HG03571 (cell line): ENCODE results near the gene KRTAP10-11.
"Not testable (repeated sequence)": the region's sequence is repeated elsewhere in the genome, so short reads cannot be mapped to it uniquely, and the experiment has no call there.

Source experiments
- ATAC-seq: cut with Tn5 transposase; IDR thresholded peaks from one replicate; pipeline ENCODE4 v1.9.1; 2021; ENCODE audit not compliant: unreplicated experiment

Gene KRTAP10-11, protein sequence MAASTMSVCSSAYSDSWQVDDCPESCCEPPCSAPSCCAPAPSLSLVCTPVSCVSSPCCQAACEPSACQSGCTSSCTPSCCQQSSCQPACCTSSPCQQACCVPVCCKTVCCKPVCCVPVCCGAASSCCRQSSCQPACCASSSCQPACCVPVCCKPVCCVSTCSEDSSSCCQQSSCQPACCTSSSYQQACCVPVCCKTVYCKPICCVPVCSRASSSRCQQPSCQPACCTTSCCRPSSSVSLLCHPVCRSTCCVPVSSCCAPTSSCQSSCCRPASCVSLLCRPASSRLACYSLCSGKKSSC

DNA sequence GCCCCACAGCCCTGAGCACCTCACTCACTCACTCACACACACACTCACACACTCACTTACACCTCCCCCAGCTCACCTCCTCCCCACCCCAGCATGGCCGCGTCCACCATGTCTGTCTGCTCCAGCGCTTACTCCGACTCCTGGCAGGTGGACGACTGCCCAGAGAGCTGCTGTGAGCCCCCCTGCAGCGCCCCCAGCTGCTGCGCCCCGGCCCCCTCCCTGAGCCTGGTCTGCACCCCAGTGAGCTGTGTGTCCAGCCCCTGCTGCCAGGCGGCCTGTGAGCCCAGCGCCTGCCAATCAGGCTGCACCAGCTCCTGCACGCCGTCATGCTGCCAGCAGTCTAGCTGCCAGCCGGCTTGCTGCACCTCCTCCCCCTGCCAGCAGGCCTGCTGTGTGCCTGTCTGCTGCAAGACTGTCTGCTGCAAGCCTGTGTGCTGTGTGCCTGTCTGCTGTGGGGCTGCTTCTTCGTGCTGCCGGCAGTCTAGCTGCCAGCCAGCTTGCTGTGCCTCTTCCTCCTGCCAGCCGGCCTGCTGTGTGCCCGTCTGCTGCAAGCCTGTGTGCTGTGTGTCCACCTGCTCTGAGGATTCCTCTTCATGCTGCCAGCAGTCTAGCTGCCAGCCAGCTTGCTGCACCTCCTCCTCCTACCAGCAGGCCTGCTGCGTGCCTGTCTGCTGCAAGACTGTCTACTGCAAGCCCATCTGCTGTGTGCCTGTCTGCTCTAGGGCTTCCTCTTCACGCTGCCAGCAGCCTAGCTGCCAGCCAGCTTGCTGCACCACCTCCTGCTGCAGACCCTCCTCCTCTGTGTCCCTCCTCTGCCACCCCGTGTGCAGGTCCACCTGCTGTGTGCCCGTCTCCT, at the start of gene KRTAP10-11:
Gene KRTAP10-11 (plus strand): TSS at position 49 of the 856 bp plus-strand sequence. CDS start 45 bp downstream, at position 94.
- ATAC-seq, result not testable (repeated sequence)

DNA sequence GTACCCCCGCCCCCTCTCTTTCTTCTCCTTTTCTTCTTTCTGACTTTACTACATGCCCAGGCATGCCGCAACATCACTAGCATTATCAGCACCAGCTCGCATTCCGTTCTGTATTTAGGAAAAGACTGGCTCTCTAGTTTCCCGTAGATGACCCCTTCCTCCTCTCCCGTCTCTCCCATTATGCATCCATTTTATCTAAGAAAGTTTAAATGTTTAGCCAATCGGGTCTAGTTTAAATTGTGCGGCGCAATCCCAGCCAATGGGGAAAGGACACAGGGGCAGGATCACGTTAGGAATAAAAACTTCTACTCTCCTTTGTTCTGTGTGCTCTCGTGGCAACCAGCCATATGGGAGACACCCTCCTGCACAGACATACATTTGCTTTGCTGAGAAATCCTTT, 48.2 kb upstream of the KRTAP10-11 start:
- no peak for ATAC-seq

DNA sequence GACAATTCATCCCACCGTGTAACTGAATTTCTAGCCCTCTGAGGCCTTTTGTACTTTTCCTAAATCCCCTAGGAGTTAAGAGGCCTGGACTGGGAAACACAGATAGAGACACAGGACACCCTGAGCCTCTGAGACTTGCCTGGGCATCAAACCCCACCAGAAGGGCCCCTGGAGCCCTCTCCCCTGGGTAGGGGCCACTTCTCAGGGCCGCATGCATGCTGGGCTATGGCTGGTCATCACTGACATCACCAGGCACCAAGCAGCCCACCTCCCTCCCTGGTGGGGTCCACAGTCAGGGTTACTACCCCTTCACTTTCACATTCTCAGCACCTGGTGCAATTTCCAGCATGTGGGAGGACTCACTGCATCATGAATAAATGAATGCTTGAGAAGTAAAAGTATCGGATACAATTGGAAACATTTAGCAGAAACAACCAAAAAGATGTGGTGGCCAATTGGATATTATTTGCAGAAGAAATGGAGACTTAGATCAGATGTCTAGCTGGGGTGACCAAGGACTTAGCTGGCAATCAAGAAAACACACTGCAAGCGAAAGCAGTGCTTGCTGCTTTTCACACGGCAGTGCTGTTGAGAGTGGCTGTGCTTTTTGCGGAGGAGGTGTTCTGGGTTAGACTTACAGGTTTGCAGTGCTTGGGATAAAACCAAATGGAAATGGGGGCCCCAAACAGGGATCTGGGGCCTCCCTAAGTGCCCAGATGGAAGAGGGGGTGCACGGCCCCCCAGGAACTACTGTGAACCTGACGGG, 46.8 kb upstream of the KRTAP10-11 start:
- ATAC-seq, result no peak

DNA sequence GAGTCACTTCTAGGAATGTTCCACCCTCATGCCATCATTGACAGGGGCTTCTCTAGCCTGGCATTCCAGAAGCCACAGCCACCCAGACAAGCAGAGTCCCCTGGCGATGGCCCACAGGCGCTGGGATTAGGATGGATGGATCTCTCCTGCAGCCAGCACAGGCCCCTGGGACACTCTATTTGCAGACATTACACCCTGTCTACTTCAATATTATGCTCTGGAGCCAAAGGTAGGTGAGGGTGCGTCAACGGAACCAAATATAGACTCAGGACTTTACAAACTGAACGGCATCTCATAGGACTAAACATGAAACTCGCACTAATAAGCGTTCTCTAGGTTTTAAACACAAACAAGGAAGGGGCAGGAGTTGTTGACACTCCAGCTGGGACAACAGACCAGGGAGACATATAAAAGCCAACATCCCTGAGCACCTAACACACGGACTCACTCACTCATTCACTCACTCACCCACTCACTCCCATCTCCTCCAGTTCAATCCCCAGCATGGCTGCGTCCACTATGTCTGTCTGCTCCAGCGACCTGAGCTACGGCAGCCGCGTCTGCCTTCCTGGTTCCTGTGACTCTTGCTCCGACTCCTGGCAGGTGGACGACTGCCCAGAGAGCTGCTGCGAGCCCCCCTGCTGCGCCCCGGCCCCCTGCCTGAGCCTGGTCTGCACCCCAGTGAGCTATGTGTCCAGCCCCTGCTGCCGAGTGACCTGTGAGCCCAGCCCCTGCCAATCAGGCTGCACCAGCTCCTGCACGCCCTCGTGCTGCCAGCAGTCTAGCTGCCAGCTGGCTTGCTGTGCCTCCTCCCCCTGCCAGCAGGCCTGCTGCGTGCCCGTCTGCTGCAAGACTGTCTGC, 45.9 kb upstream of the KRTAP10-11 start, which contains the start of gene KRTAP10-7:
Gene KRTAP10-7 (plus strand): TSS at position 480 of the 861 bp plus-strand sequence. CDS start 25 bp downstream, at position 505.
- not testable (repeated sequence) for ATAC-seq

DNA sequence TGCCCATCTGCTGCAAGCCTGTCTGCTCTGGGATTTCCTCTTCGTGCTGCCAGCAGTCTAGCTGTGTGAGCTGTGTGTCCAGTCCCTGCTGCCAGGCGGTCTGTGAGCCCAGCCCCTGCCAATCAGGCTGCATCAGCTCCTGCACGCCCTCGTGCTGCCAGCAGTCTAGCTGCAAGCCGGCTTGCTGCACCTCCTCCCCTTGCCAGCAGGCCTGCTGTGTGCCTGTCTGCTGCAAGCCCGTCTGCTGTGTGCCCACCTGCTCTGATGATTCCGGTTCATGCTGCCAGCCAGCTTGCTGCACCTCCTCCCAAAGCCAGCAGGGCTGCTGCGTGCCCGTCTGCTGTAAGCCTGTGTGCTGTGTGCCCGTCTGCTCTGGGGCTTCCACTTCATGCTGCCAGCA, 45.1 kb upstream of the KRTAP10-11 start:
- not testable (repeated sequence) for ATAC-seq

DNA sequence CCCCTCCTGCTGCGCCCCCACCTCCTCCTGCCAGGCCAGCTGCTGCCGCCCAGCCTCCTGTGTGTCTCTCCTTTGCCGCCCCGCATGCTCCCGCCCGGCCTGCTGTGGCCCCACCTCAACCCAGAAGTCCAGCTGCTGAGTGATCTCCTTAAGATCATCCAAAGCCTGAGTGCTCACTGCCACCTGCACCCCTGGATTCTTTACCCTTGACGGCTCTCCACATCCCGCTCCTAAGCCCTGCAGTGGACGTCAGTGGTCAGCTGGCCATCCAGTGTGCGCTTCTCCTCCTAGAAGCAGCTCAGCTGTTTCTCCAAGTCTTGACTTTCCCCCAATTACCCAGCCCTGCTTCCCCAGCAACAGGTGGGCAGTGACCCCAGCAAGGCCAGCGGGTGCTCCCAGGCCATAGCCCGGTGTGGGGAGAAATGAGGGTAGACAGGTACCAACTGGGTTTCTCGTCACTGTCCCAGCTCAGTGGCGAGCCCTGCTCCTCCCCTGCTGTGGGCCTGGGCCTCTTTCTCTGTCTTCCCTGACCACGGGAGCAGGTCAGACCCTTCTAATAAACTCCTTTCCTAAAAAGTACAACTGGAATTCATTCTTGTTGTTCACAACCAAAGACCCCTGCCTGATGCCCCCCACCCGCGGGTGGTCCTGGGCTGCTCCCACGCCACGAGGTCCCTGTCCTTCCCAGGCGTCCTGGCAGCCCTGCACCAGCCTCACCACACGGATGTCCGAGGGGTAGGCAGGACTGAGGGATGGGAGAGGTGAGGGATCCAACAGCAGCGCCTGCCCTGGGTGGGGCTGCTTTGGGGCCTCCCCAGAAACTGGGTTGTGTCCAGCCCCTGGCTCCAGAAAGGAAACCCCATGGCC, 44.4 kb upstream of the KRTAP10-11 start:
- ATAC-seq, result no peak

DNA sequence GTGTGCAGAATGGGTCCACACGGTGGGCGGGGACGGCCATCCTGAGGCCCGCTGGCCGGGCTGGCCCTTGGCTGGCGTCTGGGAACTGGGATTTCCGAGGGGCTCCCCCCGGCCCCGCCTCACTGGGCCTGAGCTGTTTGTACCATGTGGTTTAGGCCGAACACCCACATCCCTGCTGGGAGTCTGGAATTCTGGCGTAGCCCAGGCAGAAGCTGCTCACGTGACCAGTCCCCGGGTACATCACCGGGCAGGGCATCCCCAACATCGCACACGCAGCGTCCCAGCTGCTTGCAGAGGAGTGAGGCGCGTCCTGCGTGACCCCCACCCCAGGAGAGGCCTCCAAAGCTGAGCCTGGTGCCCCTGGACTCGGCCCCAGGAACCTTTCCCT, 43.8 kb upstream of the KRTAP10-11 start:
- no peak for ATAC-seq

DNA sequence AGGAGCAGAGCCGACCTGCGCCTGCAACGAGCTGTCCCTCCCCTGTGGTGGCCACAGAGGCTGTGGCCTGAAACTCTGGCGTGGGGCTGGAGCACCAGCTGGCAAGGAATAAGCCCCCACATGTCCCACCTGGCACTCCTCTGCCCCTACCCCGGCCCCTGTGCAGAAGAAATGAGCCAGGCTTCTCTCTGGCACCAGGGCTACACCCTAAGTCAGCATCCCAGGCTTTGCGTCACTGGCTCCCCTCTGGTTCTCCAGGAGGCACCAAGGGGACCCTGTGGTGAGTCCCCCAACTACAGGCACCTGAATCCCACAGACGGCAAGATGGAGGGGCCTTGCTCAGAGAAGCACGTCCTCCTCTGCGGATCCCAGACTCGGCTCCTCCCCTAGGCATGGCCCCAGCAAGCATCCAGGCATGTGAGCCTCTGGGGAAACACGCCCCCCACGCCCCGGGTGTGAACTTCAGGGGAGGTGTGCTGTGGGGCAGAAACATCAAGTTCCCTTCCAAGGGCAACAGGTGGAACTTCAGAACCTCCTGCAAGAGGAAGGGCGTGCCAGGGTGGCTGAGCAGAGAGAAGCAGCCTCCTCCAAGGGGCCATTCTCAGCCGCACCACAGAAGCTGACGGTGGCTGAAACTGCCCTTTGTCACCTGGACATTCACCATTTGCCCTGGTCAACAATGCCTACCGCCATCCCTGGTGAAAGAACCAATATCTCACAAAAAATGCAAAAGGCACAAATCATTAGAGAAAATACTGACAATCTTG, 42.9 kb upstream of the KRTAP10-11 start:
- ATAC-seq, result no peak

DNA sequence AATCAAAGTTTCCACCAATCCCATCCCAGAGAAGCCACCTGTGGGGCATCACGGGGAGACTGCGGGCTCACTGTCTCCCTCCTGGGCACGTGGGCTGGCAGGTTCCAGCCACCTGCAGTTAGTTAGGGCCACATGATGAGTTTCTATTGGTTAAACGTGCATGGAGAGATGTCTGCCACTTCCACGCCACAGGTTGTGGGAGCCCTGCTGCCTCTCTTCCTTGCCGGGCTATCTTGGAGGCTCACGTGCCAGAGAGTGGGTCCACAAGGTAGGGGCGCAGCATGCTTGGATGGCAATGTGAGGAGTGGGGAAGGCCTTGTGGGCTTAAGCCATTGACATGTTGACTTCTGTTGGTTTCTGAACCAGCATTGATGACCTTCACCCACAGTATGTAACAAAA, 42.3 kb upstream of the KRTAP10-11 start:
- no peak for ATAC-seq

DNA sequence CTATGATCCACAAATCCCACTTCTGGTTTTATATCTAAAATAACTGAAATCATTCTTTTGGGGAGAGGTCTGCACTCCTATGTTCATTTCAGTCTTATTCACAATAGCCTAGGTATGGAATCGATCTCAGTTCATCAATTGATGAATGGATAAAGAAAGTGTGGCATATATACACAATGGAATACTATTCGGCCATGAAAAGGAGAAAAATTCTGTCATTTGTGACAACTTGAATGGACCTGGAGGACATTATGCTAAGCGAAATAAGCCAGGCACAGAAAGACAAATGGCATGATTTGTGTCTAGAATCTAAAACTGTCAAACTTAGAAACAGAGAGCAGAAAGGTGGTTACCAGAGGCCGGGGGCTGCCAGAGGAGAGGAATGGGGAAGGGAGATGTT, 39.7 kb upstream of the KRTAP10-11 start:
- ATAC-seq, result no peak

DNA sequence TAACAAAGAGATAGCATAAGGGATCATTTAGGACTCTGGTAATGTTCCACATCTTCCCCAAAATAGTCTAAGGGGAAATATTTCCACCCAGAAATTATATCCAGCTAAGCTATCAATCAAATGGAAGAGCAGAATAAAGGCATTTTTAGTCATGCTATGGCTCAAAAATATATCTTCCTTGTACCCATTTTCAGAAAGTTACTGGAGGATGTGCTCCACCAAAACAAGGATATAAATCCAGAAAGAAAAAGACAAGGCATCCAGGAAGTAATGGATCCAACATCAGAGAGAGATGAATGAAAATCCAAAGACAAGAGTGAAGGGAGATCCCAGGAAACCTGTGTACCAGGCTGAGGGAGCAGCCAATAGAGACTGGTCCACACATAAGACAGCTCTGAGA, 37.0 kb upstream of the KRTAP10-11 start:
- no peak for ATAC-seq

DNA sequence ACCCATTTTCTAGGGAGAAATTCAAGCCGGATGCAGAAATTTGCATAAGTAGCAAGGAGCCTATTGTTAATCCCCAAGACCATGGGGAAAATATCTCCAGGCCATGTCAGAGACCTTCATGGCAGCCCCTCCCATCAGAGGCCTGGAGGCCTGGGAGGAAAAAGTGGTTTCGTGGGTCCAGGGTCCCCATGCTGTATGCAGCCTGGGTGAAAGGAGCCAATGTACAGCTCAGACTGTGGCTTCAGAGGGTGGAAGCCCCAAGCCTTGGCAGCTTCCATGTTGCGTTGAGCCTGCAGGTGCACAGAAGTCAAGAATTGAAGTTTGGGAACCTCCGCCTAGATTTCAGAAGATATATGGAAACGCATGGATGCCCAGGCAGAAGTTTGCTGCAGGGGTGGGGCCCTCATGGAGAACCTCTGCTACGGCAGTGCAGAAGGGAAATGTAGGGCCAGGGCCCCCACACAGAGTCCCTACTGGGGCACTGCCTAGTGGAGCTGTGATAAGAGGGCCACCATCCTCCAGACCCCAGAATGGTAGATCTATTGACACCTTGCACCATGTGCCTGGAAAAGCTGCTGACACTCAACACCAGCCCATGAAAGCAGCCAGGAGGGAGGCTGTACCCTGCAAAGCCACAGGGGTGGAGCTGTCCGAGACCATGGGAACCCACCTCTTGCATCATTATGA, 35.9 kb upstream of the KRTAP10-11 start:
- not testable (repeated sequence) for ATAC-seq

DNA sequence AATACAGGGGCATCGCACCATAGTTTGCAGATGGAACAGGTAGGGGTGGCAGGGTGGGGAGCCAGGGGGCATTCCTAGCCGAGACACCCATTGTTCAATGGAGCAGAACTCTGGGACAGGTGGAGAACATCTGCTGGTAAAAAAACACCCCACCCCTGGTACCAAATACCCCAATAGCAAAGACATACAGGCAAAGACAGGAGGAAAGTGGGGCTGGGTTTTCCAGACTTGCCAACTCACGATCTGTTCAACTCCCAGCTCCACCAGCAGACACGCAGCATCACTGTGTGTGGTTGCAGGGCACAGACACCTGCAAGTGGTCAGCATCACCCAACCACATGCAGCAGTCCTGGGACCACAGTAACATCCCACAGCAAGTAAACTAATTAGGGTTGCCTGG, 34.7 kb upstream of the KRTAP10-11 start:
- no peak for ATAC-seq

DNA sequence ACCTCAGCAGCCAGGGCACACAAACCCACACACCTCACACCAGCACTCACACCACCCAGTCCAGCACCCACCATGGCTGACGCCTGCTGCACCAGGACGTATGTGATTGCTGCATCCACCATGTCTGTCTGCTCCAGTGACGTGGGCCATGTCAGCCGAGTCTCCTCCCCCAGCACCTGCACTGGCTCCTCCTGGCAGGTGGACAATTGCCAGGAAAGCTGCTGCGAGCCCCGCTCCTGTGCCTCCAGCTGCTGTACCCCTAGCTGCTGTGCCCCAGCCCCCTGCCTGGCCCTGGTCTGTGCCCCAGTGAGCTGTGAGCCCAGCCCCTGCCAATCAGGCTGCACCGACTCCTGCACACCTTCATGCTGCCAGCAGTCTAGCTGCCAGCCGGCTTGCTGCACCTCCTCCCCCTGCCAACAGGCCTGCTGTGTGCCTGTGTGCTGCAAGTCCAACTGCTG, 34.2 kb upstream of the KRTAP10-11 start, which contains the start of gene KRTAP10-8:
Gene KRTAP10-8 (plus strand): TSS at position 51 of the 458 bp plus-strand sequence. CDS start 22 bp downstream, at position 73.
- ATAC-seq, result no peak

DNA sequence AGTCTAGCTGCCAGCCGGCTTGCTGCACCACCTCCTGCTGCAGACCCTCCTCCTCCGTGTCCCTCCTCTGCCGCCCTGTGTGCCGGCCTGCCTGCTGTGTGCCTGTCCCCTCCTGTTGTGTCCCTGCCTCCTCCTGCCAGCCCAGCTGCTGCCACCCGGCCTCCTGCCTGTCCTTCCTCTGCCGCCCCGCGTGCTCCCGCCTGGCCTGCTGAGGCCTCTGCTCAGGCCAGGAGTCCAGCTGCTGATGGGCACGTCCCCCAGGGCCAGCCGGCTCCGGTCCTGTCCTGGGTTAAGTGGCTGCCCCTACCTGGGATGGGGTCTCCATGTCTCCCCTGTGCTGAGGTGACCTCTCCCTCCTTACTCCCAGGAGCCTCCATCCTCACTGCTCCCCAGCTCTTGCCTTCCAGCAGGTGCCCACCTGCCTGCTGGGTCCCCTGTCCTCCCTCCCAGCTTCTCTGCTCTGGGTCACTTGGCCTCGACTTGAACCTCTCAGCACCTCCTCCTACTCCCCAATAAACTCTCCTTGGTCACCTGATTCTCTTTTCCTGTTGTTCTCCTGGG, 33.5 kb upstream of the KRTAP10-11 start:
- ATAC-seq, result no peak

DNA sequence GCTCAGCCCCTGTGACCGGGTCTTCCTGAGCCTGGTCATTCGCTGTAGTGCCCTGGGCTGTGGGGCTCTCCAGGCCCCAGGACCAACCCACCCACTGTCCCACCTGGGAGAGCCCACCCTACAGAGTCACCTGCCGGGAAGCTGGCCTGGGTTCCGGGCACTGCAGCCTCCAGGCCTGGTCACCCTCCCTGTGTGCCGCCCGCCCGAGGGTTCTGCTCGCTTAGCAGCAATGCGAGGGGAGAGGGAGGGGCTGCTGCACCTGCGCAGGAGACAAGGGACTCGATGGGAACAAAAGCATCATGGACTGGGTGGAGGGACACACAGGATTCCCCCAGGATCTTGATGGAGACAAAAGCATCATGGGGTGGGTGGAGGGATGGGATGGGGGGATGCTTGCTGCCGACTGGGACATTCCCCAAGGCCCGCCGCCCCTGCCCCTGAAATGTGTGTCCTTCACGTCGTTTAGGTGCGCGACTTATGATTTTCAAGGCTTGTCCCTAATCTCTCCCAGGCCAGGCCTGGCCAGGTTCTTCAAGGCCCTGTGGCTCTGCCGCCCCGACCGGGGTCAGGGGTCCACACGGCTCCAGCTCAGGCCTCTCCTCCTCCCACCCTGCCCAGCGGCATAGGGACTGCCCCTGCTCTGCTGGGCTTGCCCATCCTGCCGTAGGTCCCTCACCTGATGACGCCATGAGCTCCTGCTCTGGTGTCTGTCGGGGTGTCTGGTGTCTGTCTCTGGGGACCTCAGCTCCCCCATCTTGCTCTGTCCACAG, 32.6 kb upstream of the KRTAP10-11 start:
- ATAC-seq, result no peak

DNA sequence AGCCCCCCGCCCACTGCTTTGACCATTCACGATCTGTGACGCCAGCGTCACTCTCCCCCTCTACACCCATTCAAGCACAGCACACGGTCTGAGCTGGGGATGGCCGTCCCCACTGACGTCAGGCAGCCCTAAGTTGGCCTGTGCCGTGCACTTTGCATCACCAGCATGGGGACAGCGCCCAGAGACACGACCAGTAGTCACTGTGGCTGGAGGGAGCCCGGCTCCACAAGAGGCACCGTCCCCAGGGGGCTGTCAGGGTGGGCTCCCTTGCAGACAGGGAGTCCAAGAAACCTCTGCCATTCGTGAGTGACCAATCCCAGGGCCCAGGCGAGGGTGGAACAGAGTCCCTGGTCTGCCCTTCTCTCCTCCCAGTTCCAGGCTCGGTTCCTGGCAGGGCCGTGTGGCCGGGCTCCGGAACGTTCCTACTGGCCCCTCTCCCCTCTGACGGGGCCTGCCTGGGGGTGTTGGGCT, 32.0 kb upstream of the KRTAP10-11 start:
- ATAC-seq, result no peak
